Glomerular visceral epithelial cell (primary cell): ENCODE results near the gene KCNT2.
"Not testable (repeated sequence)": the region's sequence is repeated elsewhere in the genome, so short reads cannot be mapped to it uniquely, and the experiment has no call there.

Experiments used
- DNase-seq: peaks from one replicate; pipeline ENCODE4 v3.0.0-alpha.2; 2016; ENCODE audit errors: extremely low spot score

KCNT2 gene

GRCh38 chr1:196608390-196609369 is at the start of gene KCNT2:
Gene KCNT2 (minus strand): TSS chr1:196608440. CDS start chr1:196608309, 131 bp downstream.
- DNase-seq, result peak; percentile 64

- no peak for DNase-seq
These were observed 47.3 kb upstream of the KCNT2 start for GRCh38 chr1:196655494-196655893.

- no peak for DNase-seq
These were observed 46.8 kb upstream of the KCNT2 start for GRCh38 chr1:196655071-196655470.

DNA sequence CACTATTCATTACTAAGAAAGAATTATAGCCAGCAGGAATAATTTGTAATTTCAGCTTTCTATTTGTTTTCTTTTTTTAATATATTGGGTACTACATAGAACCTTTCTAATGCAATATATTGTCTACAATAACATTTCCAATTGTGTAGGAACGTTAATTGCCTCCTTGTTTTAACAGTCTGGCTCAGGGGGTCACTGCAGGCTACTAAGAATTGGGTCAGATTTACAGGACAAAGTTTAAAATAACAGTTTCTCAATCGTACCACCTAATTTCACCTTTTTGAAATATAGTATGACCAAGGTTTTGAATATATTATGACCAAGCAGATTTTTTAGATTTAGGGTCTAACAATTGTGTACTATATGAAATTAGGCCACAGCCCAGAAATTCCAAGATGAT is 46.0 kb upstream of the KCNT2 start:
- DNase-seq, result no peak

DNA sequence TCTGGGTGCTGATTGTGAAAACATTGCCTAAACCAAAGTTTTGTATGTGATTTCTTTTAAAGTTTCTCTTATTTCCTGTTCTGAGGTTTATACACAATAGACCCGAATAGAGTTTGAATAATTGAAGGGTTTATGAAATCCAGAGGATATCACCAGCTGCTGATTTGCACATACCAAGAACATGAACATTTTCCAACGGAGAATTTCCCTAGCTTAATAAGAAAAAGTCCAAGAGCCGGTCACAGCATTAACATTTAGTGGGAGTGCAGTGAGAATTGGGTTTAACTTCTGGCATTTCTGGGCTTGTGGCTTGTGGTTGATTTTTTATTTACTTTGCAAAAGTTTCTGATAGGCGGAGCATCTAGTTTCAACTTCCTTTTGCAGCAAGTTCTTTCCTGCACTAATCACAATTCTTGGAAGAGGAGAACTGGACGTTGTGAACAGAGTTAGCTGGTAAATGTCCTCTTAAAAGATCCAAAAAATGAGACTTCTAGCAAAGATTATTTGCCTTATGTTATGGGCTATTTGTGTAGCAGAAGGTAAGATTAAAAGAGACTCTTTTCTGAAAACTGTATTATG is 43.5 kb upstream of the KCNT2 start, which contains the start of gene CFH:
Gene CFH (plus strand): TSS at position 407 of the 579 bp plus-strand sequence. CDS start 75 bp downstream, at position 482.
- peak; percentile 70 for DNase-seq

- no peak for DNase-seq
These were observed 42.8 kb upstream of the KCNT2 start for GRCh38 chr1:196651079-196651478.

DNA sequence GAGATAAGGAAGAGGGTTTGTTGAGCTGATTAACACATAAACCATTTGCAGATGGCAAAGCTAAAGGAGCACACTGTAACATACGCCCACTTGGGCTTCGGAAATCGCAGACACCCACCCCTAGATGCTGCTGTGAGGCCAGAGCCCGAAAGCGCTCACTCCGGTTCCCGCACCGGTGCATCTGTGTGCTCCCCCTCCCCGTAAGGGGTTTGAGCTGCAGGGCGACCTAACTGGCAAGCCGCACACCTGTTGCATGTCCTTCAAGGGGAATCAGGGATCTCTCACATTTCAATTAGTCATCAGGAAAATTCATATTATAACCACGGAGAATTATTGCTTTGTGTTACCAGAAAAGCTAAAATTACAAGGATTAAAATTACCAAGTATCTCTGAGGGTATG is 42.2 kb upstream of the KCNT2 start:
- no peak for DNase-seq

DNA sequence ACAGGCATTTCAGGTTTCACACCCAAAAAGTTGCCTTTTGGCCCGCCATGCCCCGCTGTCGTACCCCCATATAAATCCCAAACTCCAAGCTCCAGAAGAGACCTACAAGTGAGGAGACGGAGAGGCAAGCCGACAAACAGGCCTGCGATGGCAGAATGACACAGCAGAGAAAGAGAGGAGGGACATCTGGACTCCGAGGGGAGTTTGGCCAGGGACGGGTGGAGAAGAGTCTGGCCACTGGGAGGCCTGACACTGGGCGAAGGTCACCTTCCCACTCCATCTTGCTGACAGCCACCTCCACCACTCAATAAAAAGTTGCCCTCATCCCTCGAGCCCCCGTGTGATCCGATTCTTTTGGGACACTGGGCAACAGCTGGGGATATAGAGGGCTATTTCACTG is 41.8 kb upstream of the KCNT2 start:
- no peak for DNase-seq

DNA sequence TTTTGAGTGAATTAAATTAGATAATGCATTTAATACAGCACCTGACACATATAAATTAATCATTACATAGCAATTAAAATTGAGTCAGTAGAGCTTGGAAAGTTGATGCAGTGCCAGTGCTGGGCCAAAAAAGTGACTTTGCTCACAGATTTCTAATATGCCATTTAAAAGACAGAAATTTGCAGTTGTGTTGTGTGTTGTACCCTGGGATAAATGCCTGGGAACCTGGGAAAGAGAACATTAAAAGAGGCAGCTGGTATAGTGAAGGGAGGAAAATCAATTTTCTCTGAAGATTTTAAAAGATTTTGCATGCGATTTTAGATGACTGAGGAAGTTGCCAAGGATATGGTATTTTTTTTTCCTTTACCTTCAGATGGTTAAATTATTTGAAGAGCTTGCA is 32.7 kb upstream of the KCNT2 start:
- no peak for DNase-seq

GRCh38 chr1:196639291-196639690 is 31.1 kb upstream of the KCNT2 start:
- not testable (repeated sequence) for DNase-seq

DNA sequence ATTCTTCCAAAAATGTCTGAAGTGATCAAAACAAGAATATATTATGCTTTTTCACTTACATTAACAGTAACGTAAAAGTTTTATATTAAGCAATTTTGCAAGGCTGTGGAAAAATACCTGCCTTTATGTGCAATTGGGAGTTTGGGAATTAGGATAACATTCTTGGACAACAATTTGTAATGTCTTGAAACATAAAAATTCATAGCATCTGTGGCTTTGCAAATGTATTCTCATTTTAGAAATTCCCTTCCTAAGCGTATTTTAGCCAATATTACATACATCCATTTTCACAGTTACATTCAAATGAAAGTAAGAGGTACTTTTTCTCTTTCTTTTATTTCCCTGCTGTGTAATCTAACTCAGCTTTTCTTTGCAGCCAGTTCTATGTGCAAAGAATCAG is 30.2 kb upstream of the KCNT2 start:
- no peak for DNase-seq

DNA sequence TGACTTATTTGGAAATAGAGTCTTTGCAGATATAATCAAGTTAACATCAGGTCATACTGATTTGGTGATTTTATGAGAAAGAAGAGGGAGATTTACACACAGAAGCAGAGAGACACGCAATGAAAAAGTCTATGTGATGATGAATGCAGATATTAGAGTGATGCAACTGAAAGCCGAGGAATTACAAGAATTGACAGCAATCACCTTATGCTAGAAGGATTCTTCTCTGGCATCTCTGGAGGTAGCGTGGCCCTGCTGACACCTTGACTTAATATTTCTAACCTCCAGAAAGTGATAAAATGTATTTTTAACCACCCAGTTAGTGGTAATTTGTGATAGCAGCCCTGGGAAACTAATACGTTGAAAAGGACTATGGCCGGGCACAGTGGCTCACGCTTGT is 29.4 kb upstream of the KCNT2 start:
- no peak for DNase-seq

- no peak for DNase-seq
These were observed 20.6 kb upstream of the KCNT2 start for GRCh38 chr1:196628838-196629237.

DNA sequence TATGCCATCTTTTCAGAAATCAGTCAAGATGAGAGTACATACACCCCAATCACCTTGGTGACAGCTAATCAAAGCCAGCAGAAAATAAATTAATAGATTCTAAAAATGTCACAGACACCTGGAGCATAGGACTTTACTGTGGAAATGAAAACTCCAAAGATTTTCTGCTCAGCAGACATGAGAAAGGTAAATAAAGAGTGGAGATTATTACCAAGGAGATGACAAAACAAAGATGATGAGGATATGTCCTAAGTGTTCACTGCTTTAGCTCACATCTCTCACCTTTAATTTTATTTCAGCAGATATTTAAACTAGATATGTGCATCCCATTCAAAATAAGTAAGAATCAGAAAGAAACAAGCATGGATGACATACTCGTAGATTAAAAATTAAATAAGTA is 14.8 kb upstream of the KCNT2 start:
- DNase-seq, result no peak

GRCh38 chr1:196619721-196620120 is 11.5 kb upstream of the KCNT2 start:
- DNase-seq, result no peak

- DNase-seq, result no peak
These were observed 3.6 kb upstream of the KCNT2 start for GRCh38 chr1:196611873-196612272.

DNA sequence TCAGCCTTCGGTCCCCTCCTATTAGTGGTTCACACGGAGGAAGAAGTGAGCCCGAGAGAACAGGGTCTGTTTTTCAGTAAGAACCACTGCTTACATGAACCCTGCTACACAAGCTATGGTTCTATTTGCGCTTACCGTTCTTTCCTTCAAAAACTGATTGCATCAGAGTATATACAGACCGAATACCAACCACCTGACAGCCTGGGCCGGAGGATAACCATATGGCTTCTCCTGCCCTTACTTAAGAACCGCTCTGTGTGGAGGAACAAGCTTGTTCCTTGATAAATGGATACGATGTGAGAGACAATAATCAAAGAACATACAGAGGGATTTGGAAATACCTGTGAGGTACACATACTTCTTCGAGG is 1.1 kb upstream of the KCNT2 start:
- no peak for DNase-seq

GRCh38 chr1:196607981-196608380 is 259 bp downstream of the KCNT2 start:
- DNase-seq, result peak; percentile 4

- DNase-seq, result no peak
These were observed 4.6 kb downstream of the KCNT2 start for GRCh38 chr1:196603651-196604050.

GRCh38 chr1:196598942-196599748 is 9.1 kb downstream of the KCNT2 start:
- DNase-seq, result no peak

DNA sequence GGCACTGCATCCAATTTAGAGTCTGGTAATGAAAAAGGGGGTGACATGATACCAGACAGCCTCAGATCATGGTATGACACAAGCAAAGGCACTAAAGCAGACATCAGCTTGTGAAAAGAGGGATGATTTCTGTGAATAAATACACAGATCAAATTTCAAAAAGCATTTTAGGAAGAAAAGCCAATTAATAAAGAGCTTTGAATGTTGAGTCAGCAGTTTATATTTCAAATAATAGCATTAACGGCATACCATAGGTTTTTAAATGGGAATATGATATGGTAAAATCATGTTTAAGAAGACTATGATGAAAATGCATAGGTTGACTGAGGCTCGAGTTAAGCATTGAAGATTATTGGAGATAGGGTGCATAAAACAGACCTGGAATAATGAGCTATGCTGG is 13.5 kb downstream of the KCNT2 start:
- DNase-seq, result no peak

GRCh38 chr1:196593955-196594354 is 14.3 kb downstream of the KCNT2 start:
- no peak for DNase-seq
